T-helper 1 cell treated with Interleukin-12 subunit alpha and Interleukin-12 subunit beta and Interleukin-4 antibody, amounts not matched to agents 30 μg/mL and 1 μg/mL, for 36 hours (primary cell): ENCODE measurements around the gene RNFT2.
A peak's percentile ranks its signal among the peaks of the same experiment; 100 is the strongest.
"Not testable (repeated sequence)": the region's sequence is repeated elsewhere in the genome, so short reads cannot be mapped to it uniquely, and the experiment has no call there.

Experiments used
- H3K27ac Mint-ChIP-seq: one replicate; pipeline ENCODE4 v1.8.0; 2021; ENCODE audit warnings: mild to moderate bottlenecking, mixed read lengths
- H3K27me3 Mint-ChIP-seq: one replicate; pipeline ENCODE4 v1.8.0; 2021; ENCODE audit warnings: low read depth, mixed read lengths
- H3K36me3 Mint-ChIP-seq: one replicate; pipeline ENCODE4 v1.8.0; 2021; ENCODE audit warnings: low read depth, mixed read lengths
- H3K4me1 Mint-ChIP-seq: one replicate; pipeline ENCODE4 v1.8.0; 2021; ENCODE audit warnings: low read depth, mixed read lengths
- H3K4me3 Mint-ChIP-seq: one replicate; pipeline ENCODE4 v1.8.0; 2021; ENCODE audit warnings: mild to moderate bottlenecking, moderate library complexity, mixed read lengths
- H3K9me3 Mint-ChIP-seq: one replicate; pipeline ENCODE4 v1.8.0; 2021; ENCODE audit warnings: mixed read lengths

RNFT2 gene

GRCh38 chr12:116749884-116750283, 11.8 kb downstream of the RNFT2 start:
- H3K4me3 Mint-ChIP-seq, result no peak overlapping the region
- no peak overlapping the region for H3K27ac Mint-ChIP-seq
- no peaks in the 10 kb centered on the region for H3K4me1 Mint-ChIP-seq
- no peaks in the 10 kb centered on the region for H3K27me3 Mint-ChIP-seq
- no peaks in the 10 kb centered on the region for H3K36me3 Mint-ChIP-seq
- no peaks in the 10 kb centered on the region for H3K9me3 Mint-ChIP-seq

DNA sequence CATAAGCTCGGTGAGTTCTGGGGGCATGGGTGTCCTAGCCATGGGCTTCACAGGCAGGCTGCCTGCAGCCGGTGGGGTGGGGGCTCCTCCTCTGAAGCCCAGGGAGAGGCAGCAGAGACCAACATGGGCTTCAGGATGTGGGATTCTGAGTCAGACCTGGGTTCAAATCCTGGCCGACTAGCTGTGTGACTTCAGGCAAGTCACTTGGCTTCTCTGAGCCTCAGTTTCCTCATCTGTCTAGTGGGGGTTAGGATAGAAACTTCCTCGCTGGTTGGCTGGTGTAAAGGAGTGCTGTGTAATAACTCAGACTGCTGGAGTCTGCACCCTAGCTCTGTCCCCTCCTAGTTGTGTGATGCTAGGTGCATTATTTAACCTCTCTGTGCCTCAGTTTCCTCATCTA, 12.2 kb downstream of the RNFT2 start:
- no peak overlapping the region for H3K4me3 Mint-ChIP-seq
- H3K4me1 Mint-ChIP-seq, result no peaks in the 10 kb centered on the region
- H3K27me3 Mint-ChIP-seq, result no peaks in the 10 kb centered on the region
- H3K36me3 Mint-ChIP-seq, result no peaks in the 10 kb centered on the region
- H3K9me3 Mint-ChIP-seq, result no peaks in the 10 kb centered on the region
- no peak overlapping the region for H3K27ac Mint-ChIP-seq

- not testable (repeated sequence) for H3K4me3 Mint-ChIP-seq, H3K36me3 Mint-ChIP-seq, H3K27ac Mint-ChIP-seq, H3K9me3 Mint-ChIP-seq, H3K27me3 Mint-ChIP-seq
- peaks cover 12% of the 10 kb centered on the region for H3K4me1 Mint-ChIP-seq
Observed at GRCh38 chr12:116754097-116754496, 16.0 kb downstream of the RNFT2 start.

- not testable (repeated sequence) for H3K9me3 Mint-ChIP-seq, H3K36me3 Mint-ChIP-seq, H3K4me3 Mint-ChIP-seq, H3K27me3 Mint-ChIP-seq, H3K27ac Mint-ChIP-seq
- peaks cover 12% of the 10 kb centered on the region for H3K4me1 Mint-ChIP-seq
Observed at GRCh38 chr12:116754783-116755182, 16.7 kb downstream of the RNFT2 start.

GRCh38 chr12:116759783-116760621, 21.9 kb downstream of the RNFT2 start:
- no peaks in the 10 kb centered on the region for H3K27me3 Mint-ChIP-seq
- peaks cover 12% of the 10 kb centered on the region for H3K4me1 Mint-ChIP-seq
- H3K4me3 Mint-ChIP-seq, result peak overlapping the region; percentile 74
- H3K36me3 Mint-ChIP-seq, result no peaks in the 10 kb centered on the region
- peak overlapping the region; percentile 59 for H3K27ac Mint-ChIP-seq
- no peaks in the 10 kb centered on the region for H3K9me3 Mint-ChIP-seq

- Mint-ChIP-seq H3K4me3 (peak overlapping the region; percentile 74), H3K9me3 (no peaks in the 10 kb centered on the region), H3K4me1 (peaks cover 12% of the 10 kb centered on the region), H3K27me3 (no peaks in the 10 kb centered on the region), H3K36me3 (no peaks in the 10 kb centered on the region), H3K27ac (no peak overlapping the region)
Observed at GRCh38 chr12:116760622-116761020, 22.5 kb downstream of the RNFT2 start.

DNA sequence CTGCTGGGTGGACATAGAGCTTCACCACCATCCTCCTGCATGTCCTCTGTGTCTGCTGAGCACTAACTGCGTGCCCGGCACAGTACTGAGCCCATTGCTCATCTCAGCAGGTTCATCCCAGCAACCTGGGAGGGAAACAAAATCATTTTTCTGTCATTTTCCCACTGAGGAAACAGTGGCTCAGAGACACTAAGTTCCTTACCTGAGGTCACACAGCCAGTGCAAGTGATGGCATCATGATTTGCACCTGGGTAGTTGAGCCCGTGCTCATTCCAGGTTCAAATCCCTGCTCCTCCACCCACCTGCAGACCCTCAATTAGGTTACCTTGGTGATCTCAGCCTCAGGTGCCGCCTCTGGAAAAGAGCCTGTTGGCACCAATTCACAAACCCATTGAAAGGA, 23.4 kb downstream of the RNFT2 start:
- Mint-ChIP-seq H3K4me1 (peaks cover 12% of the 10 kb centered on the region), H3K27ac (no peak overlapping the region), H3K4me3 (no peak overlapping the region), H3K9me3 (no peaks in the 10 kb centered on the region), H3K36me3 (no peaks in the 10 kb centered on the region), H3K27me3 (no peaks in the 10 kb centered on the region)

DNA sequence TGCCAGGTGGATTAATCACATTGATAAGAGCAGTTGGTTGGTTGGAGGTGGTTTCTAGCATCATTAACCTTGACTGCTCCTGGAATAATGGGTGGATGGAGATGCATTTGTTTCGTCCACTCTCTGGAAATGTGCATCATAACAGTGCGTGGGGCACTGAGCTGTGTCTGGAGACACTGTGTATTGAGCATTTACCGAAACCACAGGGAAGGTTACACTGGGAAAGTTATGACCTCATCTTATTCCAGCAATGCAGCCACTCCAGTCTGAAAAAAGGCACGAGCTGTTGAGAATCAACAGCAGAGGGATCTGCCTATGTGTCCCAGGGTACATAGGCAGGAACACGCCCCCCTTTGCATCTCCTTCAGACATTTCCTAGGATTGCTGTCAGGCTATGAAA, 27.2 kb downstream of the RNFT2 start:
- H3K4me3 Mint-ChIP-seq, result no peak overlapping the region
- no peaks in the 10 kb centered on the region for H3K36me3 Mint-ChIP-seq
- H3K27ac Mint-ChIP-seq, result no peak overlapping the region
- H3K9me3 Mint-ChIP-seq, result no peaks in the 10 kb centered on the region
- H3K27me3 Mint-ChIP-seq, result no peaks in the 10 kb centered on the region
- H3K4me1 Mint-ChIP-seq, result no peaks in the 10 kb centered on the region

- H3K27me3 Mint-ChIP-seq, result no peaks in the 10 kb centered on the region
- no peak overlapping the region for H3K4me3 Mint-ChIP-seq
Observed at GRCh38 chr12:116766285-116766684, 28.2 kb downstream of the RNFT2 start.

DNA sequence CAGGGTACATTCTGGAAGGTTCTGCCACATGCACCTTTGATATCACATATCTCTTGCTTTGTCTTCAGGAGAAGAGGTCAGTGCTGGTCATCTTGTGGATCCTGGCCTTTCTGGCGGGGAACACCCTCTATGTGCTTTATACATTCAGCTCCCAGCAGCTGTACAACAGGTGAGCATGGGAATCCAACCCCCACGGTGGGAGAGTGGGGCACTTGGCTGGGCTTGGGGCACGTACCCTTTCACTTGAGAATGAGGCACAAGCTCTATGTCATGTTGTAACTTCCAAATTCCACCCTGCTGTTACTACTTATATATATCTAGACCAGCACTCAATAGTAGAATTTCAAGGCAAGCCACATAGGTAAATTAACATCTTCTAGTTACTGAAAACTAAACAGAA, 28.6 kb downstream of the RNFT2 start:
- Mint-ChIP-seq H3K9me3 (no peaks in the 10 kb centered on the region), H3K27ac (no peak overlapping the region), H3K4me1 (no peaks in the 10 kb centered on the region), H3K27me3 (no peaks in the 10 kb centered on the region), H3K36me3 (no peaks in the 10 kb centered on the region), H3K4me3 (no peak overlapping the region)

More at GRCh38 chr12:116766285-116766684, 28.2 kb downstream of the RNFT2 start:
- Mint-ChIP-seq H3K9me3 (no peaks in the 10 kb centered on the region), H3K4me1 (no peaks in the 10 kb centered on the region), H3K36me3 (no peaks in the 10 kb centered on the region), H3K27ac (no peak overlapping the region)

DNA sequence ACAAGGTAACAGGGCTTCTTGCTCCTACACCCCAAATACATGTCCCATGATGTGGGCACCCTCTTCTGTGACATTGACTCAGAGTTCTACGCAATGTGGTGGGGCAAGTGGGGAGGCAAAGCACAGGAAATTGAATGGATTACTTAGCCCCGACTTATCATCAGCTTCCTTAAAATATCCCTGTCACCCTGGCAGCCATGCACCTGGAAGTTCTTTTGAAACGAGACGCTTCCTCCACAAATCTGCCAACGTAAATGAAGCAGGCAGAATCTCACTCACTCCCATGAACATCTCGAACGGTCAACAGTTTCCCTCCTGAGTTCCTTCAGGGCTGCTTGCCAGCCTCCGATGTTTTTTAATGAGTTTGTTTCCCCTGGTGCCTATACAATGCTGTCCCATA, 33.5 kb downstream of the RNFT2 start:
- Mint-ChIP-seq H3K4me3 (no peak overlapping the region), H3K27ac (peak overlapping the region; percentile 36), H3K27me3 (no peaks in the 10 kb centered on the region), H3K9me3 (no peaks in the 10 kb centered on the region), H3K36me3 (no peaks in the 10 kb centered on the region), H3K4me1 (no peaks in the 10 kb centered on the region)

DNA sequence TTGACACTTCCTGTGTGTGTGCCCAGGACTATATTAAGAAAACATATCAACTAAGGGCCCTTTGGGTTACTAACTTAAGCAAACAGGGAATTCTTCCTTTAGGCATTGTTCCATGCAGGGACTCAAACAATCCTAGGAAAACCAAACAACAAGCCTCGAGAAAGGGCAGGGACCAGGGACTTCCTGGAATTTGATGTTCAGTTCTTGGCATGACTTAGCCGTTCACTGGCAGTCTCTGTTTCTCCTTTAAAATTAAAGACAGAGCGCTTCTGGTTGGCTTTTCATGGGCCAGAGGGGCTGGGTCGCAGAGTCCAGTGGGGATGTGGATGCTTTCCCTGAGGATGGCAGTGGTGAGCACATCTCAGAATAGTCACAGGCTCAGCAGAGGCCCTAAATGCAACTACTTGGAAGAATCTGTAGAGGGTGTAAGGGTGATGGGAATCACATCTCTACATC, 35.2 kb downstream of the RNFT2 start:
- Mint-ChIP-seq H3K36me3 (no peaks in the 10 kb centered on the region), H3K4me3 (no peak overlapping the region), H3K9me3 (no peaks in the 10 kb centered on the region), H3K4me1 (no peaks in the 10 kb centered on the region), H3K27ac (no peak overlapping the region), H3K27me3 (no peaks in the 10 kb centered on the region)

DNA sequence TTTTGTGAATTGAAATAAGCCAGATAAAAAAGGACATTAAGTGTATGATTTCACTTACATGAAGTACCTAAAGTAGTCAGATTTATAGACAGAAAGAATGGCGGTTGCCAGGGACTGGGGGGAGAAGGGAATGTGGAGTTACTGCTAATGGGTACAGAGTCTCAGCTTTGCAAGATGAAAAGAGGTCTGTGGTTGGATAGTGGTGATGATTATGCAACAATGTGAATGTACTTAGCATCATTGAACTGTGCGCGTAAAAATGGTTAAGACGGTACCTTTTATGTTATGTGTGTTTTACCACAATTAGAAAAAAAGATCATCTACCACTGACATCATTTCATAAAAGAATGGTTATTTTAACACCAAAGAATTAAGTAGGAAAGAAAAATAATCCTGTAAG, 35.9 kb downstream of the RNFT2 start:
- H3K9me3 Mint-ChIP-seq, result no peaks in the 10 kb centered on the region
- H3K27ac Mint-ChIP-seq, result no peak overlapping the region
- no peaks in the 10 kb centered on the region for H3K36me3 Mint-ChIP-seq
- H3K27me3 Mint-ChIP-seq, result no peaks in the 10 kb centered on the region
- no peak overlapping the region for H3K4me3 Mint-ChIP-seq
- no peaks in the 10 kb centered on the region for H3K4me1 Mint-ChIP-seq

GRCh38 chr12:116777245-116777644, 39.1 kb downstream of the RNFT2 start:
- Mint-ChIP-seq H3K4me1 (no peaks in the 10 kb centered on the region), H3K4me3 (no peak overlapping the region), H3K9me3 (no peaks in the 10 kb centered on the region), H3K27ac (no peak overlapping the region), H3K36me3 (no peaks in the 10 kb centered on the region), H3K27me3 (no peaks in the 10 kb centered on the region)

DNA sequence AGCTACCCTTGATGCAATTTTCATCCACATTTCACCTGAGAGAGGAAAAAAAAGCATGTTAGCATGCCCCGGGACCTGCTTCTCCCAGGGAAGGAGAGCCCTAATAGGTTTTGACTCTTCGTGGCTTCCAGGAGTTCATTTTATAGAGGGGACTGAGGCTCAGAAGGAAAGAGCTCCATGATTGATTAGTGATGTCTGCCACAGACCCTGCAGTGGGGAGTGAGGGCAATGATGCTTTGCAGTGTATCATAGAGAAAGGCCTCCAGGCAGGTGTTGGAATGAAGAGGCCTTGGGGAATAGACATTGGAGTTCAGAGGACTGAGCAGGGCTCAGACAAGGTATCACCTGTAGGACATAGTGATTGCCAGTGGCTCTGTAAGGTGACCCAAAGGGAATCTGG, 41.5 kb downstream of the RNFT2 start:
- Mint-ChIP-seq H3K36me3 (no peaks in the 10 kb centered on the region), H3K27me3 (no peaks in the 10 kb centered on the region), H3K4me1 (no peaks in the 10 kb centered on the region), H3K9me3 (no peaks in the 10 kb centered on the region), H3K27ac (no peak overlapping the region), H3K4me3 (no peak overlapping the region)
